ENCODE measurements around the gene TYR. TPM values are rescaled to one million over a fixed set of nuclear protein-coding genes. Genes with fewer than 3 reads are reported as not detected.
"Not testable (repeated sequence)": the region's sequence is repeated elsewhere in the genome, so short reads cannot be mapped to it uniquely, and the experiment has no call there.

The TYR gene
- total RNA-seq, 1 experiment from 2014 or later = not detected

GRCh38 chr11:89220684-89221339 lies 43.1 kb downstream of the TYR start:
- CTCF ChIA-PET = no interaction called here
- POLR2A ChIA-PET (ENCODE audit: unreplicated experiment) = no interaction called here
- no peak overlapping the region for H3K4me2 ChIP-seq
- H3K27ac ChIP-seq = no peak overlapping the region
- no peaks in the 10 kb centered on the region; the same call in 1 of the 2 replicates for H3K9me3 ChIP-seq (ENCODE audit: insufficient read depth, low read depth)
- DNase-seq = no peak
- H3K79me2 ChIP-seq (ENCODE audit: low read depth) = no peaks in the 10 kb centered on the region
- no peaks in the 10 kb centered on the region for H3K9me2 ChIP-seq (ENCODE audit: insufficient read depth)
- intact Hi-C loops (cut with micrococcal nuclease; ENCODE audit: unreplicated experiment) = no loop called here
- H3K27me3 ChIP-seq (ENCODE audit: insufficient read depth, low read depth) = no peaks in the 10 kb centered on the region
- H2AFZ ChIP-seq = no peak overlapping the region
- no TSS peak for BruUV-seq (replicated peaks)
- H3K4me3 ChIP-seq = no peak overlapping the region
- H3K36me3 ChIP-seq (ENCODE audit: low read depth) = no peaks in the 10 kb centered on the region
- no peaks in the 10 kb centered on the region for H4K20me1 ChIP-seq (ENCODE audit: insufficient read depth)
- no peak for TF ChIP-seq EZH2 (IDR thresholded peaks at IDR 0.05; ENCODE audit: low read depth)
- TF ChIP-seq CTCF (conservative IDR thresholded peaks at IDR 0.05) = no peak
- H3K4me1 ChIP-seq (replicated peaks; ENCODE audit: insufficient read depth) = no peaks in the 10 kb centered on the region
- no peaks in the 10 kb centered on the region for H3F3A ChIP-seq (ENCODE audit: insufficient read depth, low read depth)

DNA sequence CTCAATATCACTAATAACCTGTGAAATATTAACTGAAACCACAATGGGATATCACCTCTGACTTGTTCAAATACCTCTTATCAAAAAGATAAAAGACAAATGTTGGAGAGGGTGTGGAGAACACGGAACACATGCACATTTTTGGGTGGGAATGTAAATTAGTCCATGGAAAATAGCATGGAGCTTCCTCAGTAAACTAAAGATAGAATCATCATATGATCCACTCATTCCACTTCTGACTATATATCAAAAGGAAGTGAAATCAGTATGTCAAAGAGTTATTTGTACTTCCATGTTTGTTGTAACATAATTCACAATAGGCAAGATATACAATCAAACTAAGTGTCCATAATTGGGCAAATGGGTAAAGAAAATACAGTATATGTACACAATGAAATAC lies 57.4 kb downstream of the TYR start:
- H3K79me2 ChIP-seq (ENCODE audit: low read depth) = no peaks in the 10 kb centered on the region
- BruUV-seq (replicated peaks) = no TSS peak
- H3K36me3 ChIP-seq (ENCODE audit: low read depth) = no peaks in the 10 kb centered on the region
- no peaks in the 10 kb centered on the region for H3K9me3 ChIP-seq (ENCODE audit: insufficient read depth, low read depth)
- H3K4me1 ChIP-seq (replicated peaks; ENCODE audit: insufficient read depth) = no peaks in the 10 kb centered on the region
- no peaks in the 10 kb centered on the region for H3K27me3 ChIP-seq (ENCODE audit: insufficient read depth, low read depth)
- TF ChIP-seq EZH2 (IDR thresholded peaks at IDR 0.05; ENCODE audit: low read depth) = no peak
- no peak for TF ChIP-seq CTCF (conservative IDR thresholded peaks at IDR 0.05)
- ChIA-PET POLR2A (ENCODE audit: unreplicated experiment) (no interaction called here), CTCF (interaction anchor here (0.6 kb wide), 1 partner anchor 1512 kb away, joined by 3 read pairs; no protein-coding TSS in a partner anchor)
- H3K4me3 ChIP-seq = no peak overlapping the region
- no peaks in the 10 kb centered on the region for H4K20me1 ChIP-seq (ENCODE audit: insufficient read depth)
- intact Hi-C loops (cut with micrococcal nuclease; ENCODE audit: unreplicated experiment) = no loop called here
- H3K9me2 ChIP-seq (ENCODE audit: insufficient read depth) = no peaks in the 10 kb centered on the region
- H3K4me2 ChIP-seq = no peak overlapping the region
- H3F3A ChIP-seq (ENCODE audit: insufficient read depth, low read depth) = no peaks in the 10 kb centered on the region
- DNase-seq = no peak
- H3K27ac ChIP-seq = no peak overlapping the region
- no peak overlapping the region for H2AFZ ChIP-seq

DNA sequence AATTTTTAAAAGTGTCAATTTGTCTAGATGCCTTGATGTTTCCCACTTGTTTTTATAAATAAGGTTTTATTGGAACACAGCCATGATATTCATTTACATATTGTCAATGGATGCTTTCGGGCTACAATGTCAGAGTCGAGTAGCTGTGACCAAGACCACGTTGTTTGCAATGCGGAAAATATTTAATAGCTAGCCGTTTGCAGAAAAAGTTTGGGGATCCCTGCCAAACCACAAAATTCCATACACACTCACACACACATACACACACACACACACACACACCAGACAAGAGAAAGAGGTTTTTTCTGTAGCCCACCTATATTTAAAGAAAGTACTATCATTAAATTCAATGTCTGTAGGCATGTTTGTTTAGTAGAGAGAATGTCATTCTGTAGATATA lies 58.3 kb downstream of the TYR start:
- Histone ChIP-seq H3K4me2 (no peak overlapping the region), H3K9me2 (ENCODE audit: insufficient read depth) (no peaks in the 10 kb centered on the region), H3K27me3 (ENCODE audit: insufficient read depth, low read depth) (no peaks in the 10 kb centered on the region), H3K27ac (no peak overlapping the region), H2AFZ (no peak overlapping the region), H3K36me3 (ENCODE audit: low read depth) (no peaks in the 10 kb centered on the region), H4K20me1 (ENCODE audit: insufficient read depth) (no peaks in the 10 kb centered on the region), H3K4me1 (replicated peaks; ENCODE audit: insufficient read depth) (no peaks in the 10 kb centered on the region), H3K9me3 (ENCODE audit: insufficient read depth, low read depth) (no peaks in the 10 kb centered on the region), H3K79me2 (ENCODE audit: low read depth) (no peaks in the 10 kb centered on the region), H3K4me3 (no peak overlapping the region), H3F3A (ENCODE audit: insufficient read depth, low read depth) (no peaks in the 10 kb centered on the region)
- ChIA-PET POLR2A (ENCODE audit: unreplicated experiment) (interaction anchor here (0.7 kb wide), 1 partner anchor 1107 kb away, joined by 11 read pairs; no protein-coding TSS in a partner anchor), CTCF (no interaction called here)
- no peak for DNase-seq
- TF ChIP-seq EZH2 (IDR thresholded peaks at IDR 0.05; ENCODE audit: low read depth) = no peak
- no peak for TF ChIP-seq CTCF (conservative IDR thresholded peaks at IDR 0.05)
- no TSS peak for BruUV-seq (replicated peaks)
- intact Hi-C loops (cut with micrococcal nuclease; ENCODE audit: unreplicated experiment) = no loop called here

DNA sequence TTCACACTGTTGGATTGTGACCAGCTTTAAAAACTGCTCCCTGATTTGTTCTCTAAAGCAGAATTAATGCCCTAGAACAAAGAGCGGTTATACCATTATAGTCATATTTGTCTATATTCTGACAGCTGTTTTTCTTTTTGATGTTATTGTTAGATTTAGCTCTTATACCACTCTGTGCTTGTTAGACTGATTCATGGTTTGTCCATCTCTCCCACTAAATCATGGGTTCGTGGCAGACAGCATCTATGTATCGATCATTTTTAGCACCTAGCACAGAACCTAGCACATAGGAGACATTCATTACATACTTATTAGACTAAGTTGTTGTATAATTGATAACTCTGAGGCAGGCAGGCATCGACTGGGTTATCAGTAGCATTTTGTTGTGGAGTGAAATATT lies 69.3 kb downstream of the TYR start:
- H4K20me1 ChIP-seq (ENCODE audit: insufficient read depth); H3K4me3 ChIP-seq; DNase-seq; H3K36me3 ChIP-seq (ENCODE audit: low read depth); BruUV-seq (replicated peaks); H3K9me3 ChIP-seq (ENCODE audit: insufficient read depth, low read depth); H2AFZ ChIP-seq; H3K27me3 ChIP-seq (ENCODE audit: insufficient read depth, low read depth); H3K79me2 ChIP-seq (ENCODE audit: low read depth); POLR2A ChIA-PET (ENCODE audit: unreplicated experiment); intact Hi-C loops (cut with micrococcal nuclease; ENCODE audit: unreplicated experiment); H3F3A ChIP-seq (ENCODE audit: insufficient read depth, low read depth); H3K4me1 ChIP-seq (replicated peaks; ENCODE audit: insufficient read depth); H3K4me2 ChIP-seq; H3K27ac ChIP-seq; CTCF ChIA-PET; H3K9me2 ChIP-seq (ENCODE audit: insufficient read depth): not testable (repeated sequence)

Data from PC-9 (cell line).